Activated CD8-positive, alpha-beta memory T cell treated with anti-CD3 and anti-CD28 coated beads, Interleukin-2, amount 50 U/mL, for 48 hours (primary cell): ENCODE measurements around the gene PTP4A1.
"Not testable (repeated sequence)": the region's sequence is repeated elsewhere in the genome, so short reads cannot be mapped to it uniquely, and the experiment has no call there.

Experiments used
- DNase-seq: peaks from one replicate; pipeline ENCODE4 v3.0.0-alpha.2; 2020

The PTP4A1 gene

DNA sequence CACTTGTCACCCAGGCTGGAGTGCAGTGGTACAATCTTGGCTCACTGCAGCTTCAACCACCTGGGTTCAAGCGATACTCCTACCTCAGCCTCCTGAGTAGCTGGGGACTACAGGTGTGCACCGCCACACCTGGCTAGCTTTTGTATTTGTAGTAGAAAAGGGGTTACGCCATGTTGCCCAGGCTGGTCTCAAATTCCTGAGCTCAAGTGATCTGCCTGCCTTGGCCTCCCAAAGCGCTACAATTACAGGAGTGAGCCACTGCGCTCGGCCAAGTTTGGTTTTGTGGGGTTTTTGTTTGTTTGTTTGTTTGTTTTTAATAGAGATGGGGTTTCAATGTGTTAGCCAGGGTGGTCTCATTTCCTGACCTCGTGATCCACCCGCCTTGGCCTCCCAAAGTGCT, 12.3 kb downstream of the PTP4A1 start:
- DNase-seq, result no peak

DNA sequence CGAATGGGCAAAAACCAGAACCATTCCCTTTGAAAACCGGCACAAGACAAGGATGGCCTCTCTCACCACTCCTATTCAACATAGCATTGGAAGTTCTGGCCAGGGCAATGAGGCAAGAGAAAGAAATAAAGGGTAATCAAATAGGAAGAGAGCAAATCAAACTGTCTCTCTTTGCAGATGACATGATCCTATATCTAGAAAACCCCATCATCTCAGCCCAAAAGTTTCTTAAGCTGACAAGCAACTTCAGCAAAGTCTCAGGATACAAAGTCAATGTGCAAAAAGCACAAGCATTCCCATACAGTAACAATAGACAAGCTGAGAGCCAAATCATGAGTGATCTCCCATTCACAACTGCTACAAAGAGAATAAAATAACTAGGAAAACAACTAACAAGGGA, 13.4 kb downstream of the PTP4A1 start:
- not testable (repeated sequence) for DNase-seq

DNA sequence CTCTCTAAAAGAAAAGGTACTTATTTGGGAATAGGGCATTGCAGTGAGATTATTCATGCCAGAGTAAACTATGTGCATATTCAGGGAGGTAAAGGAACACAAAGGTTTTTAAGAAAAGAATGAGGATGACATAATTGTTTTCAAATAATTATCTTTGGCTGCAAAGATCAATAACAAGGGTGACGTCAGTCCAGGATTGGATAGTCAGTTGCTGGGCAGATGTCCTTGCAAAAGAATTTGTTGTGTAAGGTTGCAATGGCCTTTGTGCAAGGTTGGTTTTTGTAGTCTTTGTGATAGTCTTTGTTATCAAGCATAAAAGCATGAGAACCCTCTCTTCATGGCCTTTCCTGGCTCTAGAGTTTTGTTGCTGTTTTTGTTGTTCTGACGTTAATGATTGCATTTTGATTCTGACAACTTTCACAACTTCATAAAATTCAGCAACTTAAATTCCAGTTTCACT, 17.7 kb downstream of the PTP4A1 start:
- DNase-seq, result no peak

DNA sequence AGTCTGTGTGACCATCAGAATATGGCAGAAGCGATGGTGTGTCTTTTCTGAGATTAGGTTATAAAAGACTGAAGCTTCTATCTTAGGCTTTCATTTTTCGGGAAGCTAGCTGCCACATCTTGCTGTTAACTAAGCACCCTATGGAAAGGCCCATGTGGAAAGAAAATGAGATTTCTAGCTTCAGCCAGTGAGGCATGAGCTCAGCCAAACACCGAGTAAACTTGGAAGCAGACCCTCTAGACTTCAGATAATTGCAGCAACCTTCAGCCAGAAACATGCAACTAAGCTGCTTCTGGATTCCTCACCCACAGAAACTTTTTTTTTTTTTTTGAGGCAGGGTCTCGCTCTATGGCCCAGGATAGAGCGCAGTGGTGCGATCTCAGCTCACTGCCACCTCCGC, 20.6 kb downstream of the PTP4A1 start:
- DNase-seq, result no peak

DNA sequence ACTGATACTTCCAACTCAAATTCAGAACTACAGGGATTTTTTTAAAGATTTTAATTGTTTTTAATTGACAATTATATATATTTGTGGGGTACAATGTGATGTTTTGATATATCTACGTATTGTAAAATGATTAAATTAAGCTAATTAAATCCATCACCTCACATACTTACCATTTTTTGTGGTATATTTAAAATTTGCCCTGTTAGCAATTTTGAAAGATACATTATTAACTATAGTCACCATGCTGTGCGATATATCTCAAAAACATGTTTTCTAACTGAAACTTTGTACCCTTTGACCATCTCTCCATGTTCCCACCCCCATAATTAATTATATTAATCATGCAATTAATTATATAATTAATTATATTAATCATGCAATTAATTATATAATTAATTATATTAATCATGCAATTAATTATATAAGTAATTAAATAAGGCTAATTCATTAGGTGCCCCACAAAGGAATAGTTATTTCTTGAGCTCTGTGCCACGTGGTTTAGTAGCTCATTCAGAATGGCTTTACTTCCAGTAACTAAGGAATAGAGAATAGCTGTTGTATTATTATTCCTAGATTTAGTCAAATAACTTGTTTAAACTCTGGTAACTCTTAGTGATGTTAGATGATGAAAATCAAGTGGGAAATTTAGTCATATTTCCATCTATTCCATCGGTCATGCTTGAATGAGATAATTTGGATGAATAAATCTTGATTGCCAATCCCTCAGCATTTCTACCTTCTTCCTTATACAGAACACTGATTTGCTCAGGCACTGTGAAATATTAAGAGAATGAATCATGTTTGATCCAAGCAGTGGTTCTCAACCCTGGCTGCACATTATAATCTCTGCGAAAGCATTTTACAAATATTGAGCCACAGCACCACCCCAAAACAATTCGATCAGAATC, 25.1 kb downstream of the PTP4A1 start:
- no peak for DNase-seq

DNA sequence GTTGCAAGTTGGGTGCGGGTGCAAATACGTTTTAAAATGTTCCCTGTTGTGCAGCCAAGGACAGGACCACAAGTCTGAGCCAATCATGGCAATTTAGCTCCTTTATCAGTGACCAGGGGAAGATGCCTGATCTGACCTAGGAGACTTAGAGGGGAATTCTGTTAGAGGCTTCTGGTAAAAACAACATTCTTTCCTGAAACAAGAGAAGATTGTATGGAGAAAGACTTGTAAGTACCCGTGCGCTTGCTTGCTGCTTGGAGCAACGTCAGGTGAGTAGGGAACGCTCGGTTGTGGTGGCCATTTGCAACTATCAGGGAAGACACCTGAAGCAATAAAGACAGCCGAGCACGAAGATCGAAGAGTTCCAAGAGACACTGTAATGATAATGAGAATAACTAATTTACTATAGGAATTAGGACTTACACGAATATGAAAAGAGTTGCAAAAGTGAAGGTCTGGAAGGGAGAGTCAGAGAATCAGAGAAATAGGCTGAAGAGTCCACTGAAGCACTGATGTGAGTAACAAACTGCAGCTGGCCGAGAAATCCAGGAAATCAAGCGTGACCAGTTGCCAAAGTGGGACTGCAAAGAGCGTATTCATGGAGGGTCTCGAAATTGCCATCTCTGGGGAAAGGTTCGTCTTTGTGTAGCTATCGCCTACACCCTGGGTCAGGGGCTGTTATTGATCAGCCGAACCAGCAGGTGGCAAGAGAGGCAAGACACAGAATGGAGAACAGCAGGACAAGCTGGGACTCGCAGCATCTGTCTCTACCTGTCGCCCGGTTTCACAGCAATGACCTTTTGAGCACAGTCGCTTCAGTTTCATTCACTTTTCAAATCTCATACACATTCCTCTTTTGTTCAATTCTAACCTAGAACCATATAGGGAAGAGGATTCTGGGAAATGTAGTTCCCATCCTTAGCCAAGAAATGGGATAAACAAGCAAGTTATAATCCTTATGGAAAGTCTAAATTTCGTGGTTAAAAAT, 26.1 kb downstream of the PTP4A1 start:
- DNase-seq, result peak; percentile 75

DNA sequence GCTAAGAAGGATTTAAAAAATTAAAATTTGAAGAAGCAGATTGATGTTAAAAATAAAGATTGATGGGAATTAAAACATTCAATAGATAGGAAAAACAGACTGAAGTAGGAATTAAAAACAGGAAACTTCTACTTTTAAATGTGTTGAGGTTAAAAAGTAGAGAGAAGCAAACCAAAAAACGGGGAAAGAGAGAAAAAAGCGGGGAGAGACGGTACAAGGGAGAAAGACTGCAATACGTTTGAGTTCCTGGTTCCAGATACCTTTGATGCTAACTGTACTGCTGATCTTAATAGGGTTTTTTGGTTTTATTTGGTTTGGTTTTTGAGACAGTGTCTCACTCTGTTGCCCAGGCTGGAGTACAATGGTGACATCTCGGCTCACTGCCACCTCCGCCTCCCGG, 27.0 kb downstream of the PTP4A1 start:
- DNase-seq, result no peak

DNA sequence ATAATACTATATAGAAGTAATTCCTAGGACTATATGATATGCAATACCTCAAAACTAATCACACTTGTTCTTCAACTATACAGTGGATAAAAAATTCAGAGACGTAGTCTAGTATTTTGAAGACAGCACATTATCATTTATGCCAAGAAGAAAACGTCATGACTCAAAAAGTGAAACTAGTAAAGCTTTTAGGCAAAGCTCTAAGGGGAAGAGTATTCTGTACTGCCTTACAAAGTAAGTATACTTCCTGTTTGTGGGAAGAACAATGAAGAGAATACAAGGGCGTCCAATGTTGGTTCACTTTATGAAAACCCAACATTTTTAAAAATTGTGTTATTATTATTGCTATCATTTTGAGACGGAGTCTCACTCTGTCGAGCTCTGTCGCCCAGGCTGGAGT, 27.9 kb downstream of the PTP4A1 start:
- no peak for DNase-seq

DNA sequence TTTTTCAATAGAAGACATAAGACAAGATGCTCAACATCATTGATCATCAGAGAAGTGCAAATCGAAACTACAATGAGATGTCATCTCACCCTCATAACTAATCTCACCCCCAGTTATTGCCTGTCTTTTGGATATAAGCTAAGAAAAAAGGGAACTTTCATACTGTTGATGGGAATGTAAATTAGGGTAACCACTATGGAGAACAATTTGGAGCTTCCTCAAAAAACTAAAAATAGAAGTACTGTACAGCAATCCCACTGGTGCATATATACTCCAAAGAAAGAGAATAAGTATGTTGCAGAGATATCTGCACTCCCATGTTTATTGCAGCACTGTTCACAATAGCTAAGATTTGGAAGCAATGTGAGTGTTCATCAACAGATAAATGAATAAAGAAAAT, 37.0 kb downstream of the PTP4A1 start:
- no peak for DNase-seq

DNA sequence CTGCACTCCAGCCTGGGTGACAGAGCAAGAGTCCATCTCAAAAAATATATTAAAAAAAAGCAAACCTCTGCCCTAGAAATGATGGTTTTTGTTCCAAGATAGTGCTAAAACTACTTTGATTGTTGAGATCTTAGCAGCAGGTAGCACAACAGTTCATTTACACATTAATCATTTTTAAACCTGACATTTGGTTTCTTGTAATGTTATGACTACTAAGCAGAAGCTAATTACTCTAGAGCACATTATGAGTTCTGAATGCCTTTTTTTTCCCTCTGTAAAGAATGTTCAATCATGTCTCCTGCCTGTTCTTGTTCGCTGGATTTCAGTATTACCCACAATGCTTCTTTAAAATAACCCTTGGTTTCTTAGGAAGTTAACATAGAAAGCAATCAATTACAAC, 38.7 kb downstream of the PTP4A1 start:
- DNase-seq, result no peak

DNA sequence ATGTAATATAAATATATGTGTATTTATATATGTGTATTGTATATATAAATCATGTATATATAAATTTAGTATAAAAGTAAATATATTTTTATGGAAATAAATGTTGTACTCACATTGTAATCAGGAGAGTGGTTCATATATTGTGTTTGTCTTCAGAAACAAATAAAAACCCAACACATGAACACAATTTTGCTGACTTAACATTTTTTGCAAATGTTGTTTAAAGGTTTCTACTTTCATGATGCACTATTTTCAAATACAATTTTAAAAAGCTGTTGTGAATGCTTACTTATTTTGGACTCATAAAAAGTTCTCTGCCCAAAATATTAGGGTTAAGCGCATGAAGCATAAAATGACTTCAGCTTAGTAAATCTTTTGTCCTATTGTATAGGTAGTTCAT, 39.3 kb downstream of the PTP4A1 start:
- no peak for DNase-seq

DNA sequence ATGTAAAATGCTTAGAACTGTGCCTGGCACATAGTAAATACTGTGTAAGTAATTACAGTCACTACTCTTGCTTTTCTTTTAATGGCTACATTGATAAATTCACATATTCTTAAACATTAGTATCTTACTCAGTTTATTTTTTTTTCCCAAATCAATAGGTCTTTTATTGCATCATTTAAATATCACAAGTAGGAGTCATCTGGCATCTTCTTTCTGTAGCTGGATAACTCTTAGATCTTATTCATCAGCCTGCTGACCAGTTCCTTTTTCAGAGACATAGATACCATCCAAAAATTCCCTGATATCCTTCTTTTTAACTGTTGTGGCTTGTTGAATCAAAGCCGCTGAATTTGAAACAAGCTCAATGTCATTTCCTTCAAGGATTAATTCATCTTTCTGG, 43.3 kb downstream of the PTP4A1 start:
- no peak for DNase-seq
